Suprapubic skin (tissue), 4 donors: ENCODE data around the gene MISP.

Source experiments
- CTCF ChIP-seq, 2 donors: fragments of 200-600 bp in 1 of 2; fragments of 450-650 bp in 1 of 2; sonication (generic) in 1 of 2; IDR thresholded peaks; one replicate each; pipeline ENCODE4 v1.5.1; 2016 to 2019; ENCODE audit warnings: antibody characterized with exemption in 2 of 2, mild to moderate bottlenecking in 1 of 2, moderate library complexity in 1 of 2
- POLR2A ChIP-seq, 2 donors: fragments of 450-650 bp; IDR thresholded peaks; one replicate each; pipeline ENCODE4 v1.6.1; 2017; ENCODE audit warnings: antibody characterized with exemption in 2 of 2, mild to moderate bottlenecking in 2 of 2, moderate library complexity in 2 of 2
- POLR2AphosphoS5 ChIP-seq, 3 donors: sonication (generic); formaldehyde crosslinking; IDR thresholded peaks; one replicate each; pipeline ENCODE4 v1.6.1; 2017; ENCODE audit warnings: antibody characterized with exemption in 3 of 3

DNA sequence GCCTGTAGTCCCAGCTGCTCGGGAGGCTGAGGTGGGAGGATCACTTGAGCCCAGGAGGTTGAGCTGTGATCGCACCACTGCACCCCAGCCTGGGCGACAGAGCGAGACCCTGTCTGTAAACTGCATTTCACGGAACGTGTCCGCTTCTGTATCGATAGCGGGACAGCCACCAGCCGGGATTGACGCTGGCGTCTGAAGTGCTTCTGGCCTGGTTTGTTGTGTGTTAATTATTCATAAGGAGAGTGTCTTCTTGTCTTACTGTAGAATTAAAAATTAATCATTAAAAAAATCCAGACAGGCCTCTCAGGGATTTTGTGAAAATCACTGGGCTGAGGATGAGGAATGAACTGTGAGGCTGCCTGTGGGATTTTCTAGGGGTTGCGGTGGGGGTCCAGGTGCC, 16.2 kb upstream of the MISP start:
- TF ChIP-seq CTCF (IDR thresholded peaks at IDR 0.05) (no peak), POLR2A (IDR thresholded peaks at IDR 0.05) (no peak), POLR2AphosphoS5 (IDR thresholded peaks at IDR 0.05) (no peak)
